HepG2 (cell line): ENCODE measurements around the gene IQGAP2. TPM values are rescaled to one million over a fixed set of nuclear protein-coding genes. Genes with fewer than 3 reads are reported as not detected.

Source experiments
- ATAC-seq: fragments of 200-7000 bp; cut with Tn5 transposase; 3 replicates; pipeline ENCODE4 v1.9.1; 2020; ENCODE audit warnings: mild to moderate bottlenecking, moderate library complexity
- BruUV-seq: library from RNA; stranded (reverse); fragments of 400-500 nt; replicated peaks from 2 replicates; lab custom pipeline; 2021; lab: Mats Ljungman, UMichigan
- CTCF ChIA-PET: fragments of 300-600 bp; formaldehyde crosslinking; extraction: SDS; loops from one replicate; lab custom pipeline; 2021; ENCODE audit warnings: low total read pairs, inconsistent platforms, low intra/inter-chr PET ratio; lab: Yijun Ruan, JAX
- POLR2A ChIA-PET: fragments of 350-600 bp; sonication (Branson Sonifier 250); formaldehyde crosslinking; loops from one replicate; lab custom pipeline; 2020; ENCODE audit warnings: antibody characterized with exemption, inconsistent platforms; lab: Yijun Ruan, JAX
- DNase-seq: peaks from one replicate; pipeline ENCODE4 v3.0.0-alpha.2; 2015; ENCODE audit warnings: low spot score
- FAIRE-seq: peaks from 3 replicates; lab custom pipeline; 2011; peaks lifted over from hg19 to GRCh38; lab: Jason Lieb, UNC
- H2AFZ ChIP-seq: one replicate; pipeline ENCODE4 v1.6.1; 2011; ENCODE audit warnings: low read length, inconsistent platforms
- H3K27ac ChIP-seq: fragments of 300-600 bp; 3 replicates; pipeline ENCODE4 v1.8.0; 2011; ENCODE audit warnings: mixed run types, mild to moderate bottlenecking, mixed read lengths, low read length, inconsistent platforms; ENCODE audit not compliant: insufficient read depth; ENCODE audit errors: extremely low read length
- H3K27me3 ChIP-seq, 2 experiments: fragments of 200-600 bp in 1 of 2; 2 replicates in 1 of 2; 3 replicates in 1 of 2; pipeline versions ENCODE4 v1.6.0 to v1.8.0; 2011; ENCODE audit warnings: low read length in 2 of 2, mild to moderate bottlenecking in 2 of 2, moderate library complexity in 2 of 2, inconsistent platforms in 1 of 2; ENCODE audit not compliant: insufficient read depth in 2 of 2, control insufficient read depth in 1 of 2
- H3K36me3 ChIP-seq, 2 experiments: fragments of 200-600 bp in 1 of 2; replicated peaks in 1 of 2; 2 replicates in 1 of 2; 3 replicates in 1 of 2; pipeline versions ENCODE4 v1.5.1 to v1.8.0; 2011; ENCODE audit warnings: low read length in 2 of 2, inconsistent platforms in 1 of 2; ENCODE audit not compliant: insufficient read depth in 2 of 2, control insufficient read depth in 1 of 2
- H3K4me1 ChIP-seq: 2 replicates; pipeline ENCODE4 v1.5.1; 2012; ENCODE audit warnings: low read length, inconsistent platforms; ENCODE audit not compliant: insufficient read depth
- H3K4me2 ChIP-seq: 2 replicates; pipeline ENCODE4 v1.6.0; 2011; ENCODE audit warnings: low read depth, low read length, inconsistent platforms
- H3K4me3 ChIP-seq, 3 experiments: fragments of 200-600 bp in 1 of 3; sonication (generic), shearing (Covaris generic) in 1 of 3; replicated peaks in 1 of 3; 2 replicates each; pipeline ENCODE4 v1.5.1; 2011 to 2016; ENCODE audit warnings: low read length in 3 of 3, inconsistent platforms in 2 of 3, low read depth in 2 of 3, mild to moderate bottlenecking in 2 of 3, control low read depth in 1 of 3, mixed read lengths in 1 of 3; ENCODE audit not compliant: insufficient read depth in 1 of 3
- H3K79me2 ChIP-seq: one replicate; pipeline ENCODE4 v1.6.1; 2011; ENCODE audit warnings: low read length, inconsistent platforms; ENCODE audit not compliant: insufficient read depth
- H3K9ac ChIP-seq: 2 replicates; pipeline ENCODE4 v1.6.0; 2011; ENCODE audit warnings: mild to moderate bottlenecking, low read depth, low read length, inconsistent platforms; ENCODE audit not compliant: insufficient read depth
- H3K9me3 ChIP-seq: 2 replicates; pipeline ENCODE4 v1.5.1; 2012; ENCODE audit warnings: mild to moderate bottlenecking, low read length
- H4K20me1 ChIP-seq: 2 replicates; pipeline ENCODE4 v1.6.0; 2011; ENCODE audit warnings: inconsistent platforms, mild to moderate bottlenecking, low read length, moderate library complexity; ENCODE audit not compliant: insufficient read depth
- CEBPG ChIP-seq: IDR thresholded peaks from 2 replicates; pipeline ENCODE4 v1.6.1; 2016
- DPF2 ChIP-seq: sonication (generic); formaldehyde crosslinking; IDR thresholded peaks from 2 replicates; pipeline ENCODE4 v1.4.0; 2020; ENCODE audit warnings: mild to moderate bottlenecking, low read depth, missing genetic modification reagents, borderline replicate concordance
- FOXA3 ChIP-seq: IDR thresholded peaks from 2 replicates; pipeline ENCODE4 v1.6.1; 2016; ENCODE audit warnings: missing genetic modification reagents, missing compliant biosample characterization
- MTERF4 ChIP-seq: sonication (generic); formaldehyde crosslinking; IDR thresholded peaks from 2 replicates; pipeline ENCODE4 v1.8.0; 2023; ENCODE audit warnings: mild to moderate bottlenecking, missing genetic modification reagents
- NCOA2 ChIP-seq: sonication (generic); formaldehyde crosslinking; IDR thresholded peaks from 2 replicates; pipeline ENCODE4 v1.8.0; 2022; ENCODE audit warnings: inconsistent platforms
- ONECUT2 ChIP-seq: sonication (generic); formaldehyde crosslinking; IDR thresholded peaks from 2 replicates; pipeline ENCODE4 v1.4.0; 2020; ENCODE audit warnings: missing genetic modification reagents
- PATZ1 ChIP-seq: sonication (generic); formaldehyde crosslinking; IDR thresholded peaks from 2 replicates; pipeline ENCODE4 v1.4.0; 2020; ENCODE audit warnings: missing genetic modification reagents
- PRDM4 ChIP-seq: sonication (generic); formaldehyde crosslinking; IDR thresholded peaks from 2 replicates; pipeline ENCODE4 v1.9.0; 2021; ENCODE audit warnings: missing genetic modification reagents, borderline replicate concordance
- SALL1 ChIP-seq: sonication (generic); formaldehyde crosslinking; IDR thresholded peaks from 2 replicates; pipeline ENCODE4 v1.8.0; 2022; ENCODE audit warnings: mild to moderate bottlenecking, missing genetic modification reagents
- ZMYM2 ChIP-seq: sonication (generic); formaldehyde crosslinking; IDR thresholded peaks from 2 replicates; pipeline ENCODE4 v1.8.0; 2022; ENCODE audit warnings: mild to moderate bottlenecking, missing genetic modification reagents
- ZMYM4 ChIP-seq: sonication (generic); formaldehyde crosslinking; IDR thresholded peaks from 2 replicates; pipeline ENCODE4 v1.8.1; 2023; ENCODE audit warnings: mild to moderate bottlenecking, missing genetic modification reagents
- ZNF232 ChIP-seq: sonication (generic); formaldehyde crosslinking; IDR thresholded peaks from 2 replicates; pipeline ENCODE4 v1.4.0; 2020; ENCODE audit warnings: missing genetic modification reagents, borderline replicate concordance
- ZNF343 ChIP-seq: sonication (generic); formaldehyde crosslinking; IDR thresholded peaks from 2 replicates; pipeline ENCODE4 v1.4.0; 2020; ENCODE audit warnings: mild to moderate bottlenecking, missing genetic modification reagents
- ZNF350 ChIP-seq: sonication (generic); formaldehyde crosslinking; IDR thresholded peaks from 2 replicates; pipeline ENCODE4 v1.4.0; 2020; ENCODE audit warnings: mild to moderate bottlenecking, low read depth, missing genetic modification reagents, borderline replicate concordance
- ZNF362 ChIP-seq: sonication (generic); formaldehyde crosslinking; IDR thresholded peaks from 2 replicates; pipeline ENCODE4 v1.4.0; 2020; ENCODE audit warnings: missing genetic modification reagents, mild to moderate bottlenecking, borderline replicate concordance
- ZNF552 ChIP-seq: sonication (generic); formaldehyde crosslinking; IDR thresholded peaks from 2 replicates; pipeline ENCODE4 v1.9.0; 2022; ENCODE audit warnings: missing genetic modification reagents, mild to moderate bottlenecking, borderline replicate concordance
- ZNF644 ChIP-seq: IDR thresholded peaks from 2 replicates; pipeline ENCODE4 v1.6.1; 2016; ENCODE audit warnings: low read depth
- WGBS: methylation state at CpG from one replicate; pipeline ENCODE4 v1.1.6; 2017; ENCODE audit warnings: low lambda C conversion rate; 5-methylcytosine and 5-hydroxymethylcytosine counted together
- in situ Hi-C: cut with HindIII; loops from 2 replicates; pipeline ENCODE4 v1.10.0; 2017; ENCODE audit warnings: low pct_unique_long_range_greater_than_20kb; ENCODE audit not compliant: extremely low pct_ligation_motif_present
- intact Hi-C: fragments of 100-400 bp; cut with micrococcal nuclease; formaldehyde crosslinking; loops from one replicate; pipeline ENCODE4 v1.10.0; 2022; ENCODE audit not compliant: unreplicated experiment
- polyA plus RNA-seq, 8 experiments: library from polyadenylated mRNA; depleted of rRNA in 3 of 8; stranded (reverse) in 7 of 8; unstranded in 1 of 8; fragments of >200 nt; fragmentation: Illumina TruSeq in 4 of 8; extraction: Trizol in 4 of 8; gene quantifications; 2 replicates each; pipeline versions ENCODE4 v1.2.1 to v1.2.3, GENCODE V29; 2011 to 2016; ENCODE audit warnings: low read depth in 4 of 8, missing spikeins in 1 of 8, mixed read lengths in 1 of 8; ENCODE audit not compliant: insufficient read depth in 1 of 8
- total RNA-seq, 5 experiments: library from RNA; depleted of rRNA; stranded (reverse); fragments of >200 nt; fragmentation: Illumina TruSeq; extraction: Trizol; gene quantifications; 2 replicates each; pipeline ENCODE4 v1.2.3, GENCODE V29; 2016; ENCODE audit warnings: low read depth in 1 of 5

IQGAP2 gene
- total and polyA plus RNA-seq, 2 of the 13 experiments (the other 11 are each of a cell fraction or from before 2014, with no cell fraction given), result 35.2 to 83.3 TPM

- WGBS, result 5% methylated on average over 10 of the region's 11 CpGs
- in situ Hi-C loops (no loop called here), intact Hi-C loops (loop anchor here (5.0 kb wide), 1 partner anchor 50 kb away; no protein-coding TSS in a partner anchor)
- Histone ChIP-seq H3K4me2 (peak overlapping the region; percentile 71), H3K79me2 (peaks cover 38% of the 10 kb centered on the region), H3K36me3 (no peaks in the 10 kb centered on the region), H3K4me1 (peaks cover 39% of the 10 kb centered on the region), H4K20me1 (no peaks in the 10 kb centered on the region), H3K27me3 (no peaks in the 10 kb centered on the region), H3K27ac (peak overlapping the region; percentile 59), H3K9me3 (no peaks in the 10 kb centered on the region), H3K9ac (0 out of 2 replicates have a peak overlapping the region, but pooled peaks have one; percentile 16), H2AFZ (no peak overlapping the region), H3K4me3 (peak overlapping the region; percentile 22 to 48 (median 33); a peak in 3 of 6 replicates)
- BruUV-seq, result no TSS peak
- ATAC-seq, result peak; percentile 100
- ChIA-PET POLR2A (interaction anchor here (0.7 kb wide), 1 partner anchor 15 kb away, joined by 3 read pairs; no protein-coding TSS in a partner anchor), CTCF (no interaction called here)
- peak; percentile 86 for DNase-seq
- peak; percentile 75 for FAIRE-seq
- peak; percentile 63 for TF ChIP-seq ZMYM4 (CRISPR knock-in tag)
- TF ChIP-seq ZMYM2 (CRISPR knock-in tag), result 0 out of 2 replicates have a peak, but pooled peaks have one; percentile 38
- peak; percentile 79 for TF ChIP-seq ZNF362
- TF ChIP-seq ZNF232 (CRISPR knock-in tag), result no peak
- 0 out of 2 replicates have a peak, but pooled peaks have one; percentile 23 for TF ChIP-seq DPF2 (CRISPR knock-in tag)
- no peak for TF ChIP-seq PRDM4 (CRISPR knock-in tag)
- peak; percentile 50 for TF ChIP-seq CEBPG
- TF ChIP-seq ONECUT2 (CRISPR knock-in tag), result peak; percentile 62; the same call in 1 of the 2 replicates
- TF ChIP-seq SALL1 (CRISPR knock-in tag), result peak; percentile 19; the same call in 1 of the 2 replicates
- peak; percentile 26; the same call in 1 of the 2 replicates for TF ChIP-seq ZNF350 (CRISPR knock-in tag)
- no peak for TF ChIP-seq MTERF4 (CRISPR knock-in tag)
- peak; percentile 20; the same call in 1 of the 2 replicates for TF ChIP-seq FOXA3 (CRISPR knock-in tag)
- no peak for TF ChIP-seq ZNF552 (CRISPR knock-in tag)
- no peak for TF ChIP-seq ZNF343 (CRISPR knock-in tag)
- no peak for TF ChIP-seq PATZ1 (CRISPR knock-in tag)
- TF ChIP-seq NCOA2 (CRISPR knock-in tag), result no peak
- TF ChIP-seq ZNF644 (CRISPR knock-in tag), result peak; percentile 62; the same call in 1 of the 2 replicates
These were observed 119.2 kb downstream of the IQGAP2 start for GRCh38 chr5:76522103-76522935.
